ENCODE results near the gene PLBD1.

DNA sequence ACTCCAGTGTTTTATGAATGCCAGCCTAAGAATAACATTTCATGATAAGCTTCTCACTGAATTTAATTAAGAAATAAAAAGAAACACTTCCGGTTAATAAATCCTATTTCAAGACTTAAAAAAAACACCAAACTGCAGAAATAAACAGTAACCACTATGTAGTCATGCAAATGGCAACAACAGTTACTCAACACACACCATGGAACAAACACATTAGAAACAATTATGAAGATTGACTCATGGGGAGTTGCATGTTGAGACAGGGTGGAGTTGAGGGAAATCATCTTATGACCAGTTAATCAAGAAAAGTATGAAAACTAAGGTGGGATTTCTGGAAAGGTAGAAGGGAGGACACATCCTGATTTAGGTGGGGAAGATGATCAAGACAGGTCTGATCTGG is 52.7 kb downstream of the PLBD1 start:
- TF ChIP-seq, protein P1, sequence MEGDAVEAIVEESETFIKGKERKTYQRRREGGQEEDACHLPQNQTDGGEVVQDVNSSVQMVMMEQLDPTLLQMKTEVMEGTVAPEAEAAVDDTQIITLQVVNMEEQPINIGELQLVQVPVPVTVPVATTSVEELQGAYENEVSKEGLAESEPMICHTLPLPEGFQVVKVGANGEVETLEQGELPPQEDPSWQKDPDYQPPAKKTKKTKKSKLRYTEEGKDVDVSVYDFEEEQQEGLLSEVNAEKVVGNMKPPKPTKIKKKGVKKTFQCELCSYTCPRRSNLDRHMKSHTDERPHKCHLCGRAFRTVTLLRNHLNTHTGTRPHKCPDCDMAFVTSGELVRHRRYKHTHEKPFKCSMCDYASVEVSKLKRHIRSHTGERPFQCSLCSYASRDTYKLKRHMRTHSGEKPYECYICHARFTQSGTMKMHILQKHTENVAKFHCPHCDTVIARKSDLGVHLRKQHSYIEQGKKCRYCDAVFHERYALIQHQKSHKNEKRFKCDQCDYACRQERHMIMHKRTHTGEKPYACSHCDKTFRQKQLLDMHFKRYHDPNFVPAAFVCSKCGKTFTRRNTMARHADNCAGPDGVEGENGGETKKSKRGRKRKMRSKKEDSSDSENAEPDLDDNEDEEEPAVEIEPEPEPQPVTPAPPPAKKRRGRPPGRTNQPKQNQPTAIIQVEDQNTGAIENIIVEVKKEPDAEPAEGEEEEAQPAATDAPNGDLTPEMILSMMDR (IDR thresholded peaks at IDR 0.05) = no peak
- TF ChIP-seq POLR2A (IDR thresholded peaks at IDR 0.05) = no peak
